K562 (cell line): ENCODE data around the gene PDK1. TPM values are rescaled to one million over a fixed set of nuclear protein-coding genes. Genes with fewer than 3 reads are reported as not detected.

ENCODE experiments used
- ARID1B ChIP-seq: fragments of 450-650 bp; IDR thresholded peaks from 2 replicates; pipeline ENCODE4 v1.6.1; 2016; ENCODE audit warnings: antibody characterized with exemption, mild to moderate bottlenecking, inconsistent platforms
- ARNT ChIP-seq, 2 experiments: fragments of 450-650 bp; IDR thresholded peaks; 2 replicates each; pipeline ENCODE4 v1.6.1; 2016; ENCODE audit warnings: mild to moderate bottlenecking in 1 of 2
- E2F6 ChIP-seq, 2 experiments: IDR thresholded peaks; 2 replicates each; pipeline ENCODE4 v1.6.1; 2011; ENCODE audit warnings: borderline replicate concordance in 1 of 2, control low read depth in 1 of 2, low read depth in 1 of 2, low read length in 1 of 2, mild to moderate bottlenecking in 1 of 2, mixed read lengths in 1 of 2, moderate library complexity in 1 of 2; ENCODE audit not compliant: insufficient read depth in 1 of 2, insufficient read length in 1 of 2, poor library complexity in 1 of 2, severe bottlenecking in 1 of 2; ENCODE audit errors: extremely low read depth in 1 of 2
- EGR1 ChIP-seq: fragments of 450-650 bp; conservative IDR thresholded peaks from 2 replicates; pipeline ENCODE4 v1.6.1; 2017; ENCODE audit warnings: mild to moderate bottlenecking
- EP400 ChIP-seq: fragments of 450-650 bp; IDR thresholded peaks from 2 replicates; pipeline ENCODE4 v1.6.1; 2017; ENCODE audit warnings: antibody characterized with exemption, mild to moderate bottlenecking, moderate library complexity
- FOXA3 ChIP-seq, 2 experiments: fragments of 450-650 bp in 1 of 2; sonication (generic) in 1 of 2; formaldehyde crosslinking; IDR thresholded peaks in 1 of 2; conservative IDR thresholded peaks in 1 of 2; 2 replicates each; pipeline versions ENCODE4 v1.4.0 to v1.8.0; 2020 to 2022; ENCODE audit warnings: mild to moderate bottlenecking in 2 of 2, missing genetic modification reagents in 1 of 2
- FOXP4 ChIP-seq: sonication (generic); formaldehyde crosslinking; IDR thresholded peaks from 2 replicates; pipeline ENCODE4 v1.8.0; 2022; ENCODE audit warnings: mild to moderate bottlenecking, missing genetic modification reagents, borderline replicate concordance
- HDAC1 ChIP-seq, 2 experiments: fragments of 450-650 bp; IDR thresholded peaks; 2 replicates each; pipeline ENCODE4 v1.6.1; 2016 to 2017; ENCODE audit warnings: inconsistent platforms in 1 of 2, mild to moderate bottlenecking in 1 of 2, moderate library complexity in 1 of 2
- HDAC2 ChIP-seq: fragments of 450-650 bp; IDR thresholded peaks from 2 replicates; pipeline ENCODE4 v1.6.1; 2016; ENCODE audit warnings: mild to moderate bottlenecking
- NCOA4 ChIP-seq: fragments of 450-650 bp; IDR thresholded peaks from 2 replicates; pipeline ENCODE4 v1.6.1; 2018; ENCODE audit warnings: mild to moderate bottlenecking; ENCODE audit not compliant: partially characterized antibody
- NCOA6 ChIP-seq: fragments of 450-650 bp; IDR thresholded peaks from 2 replicates; pipeline ENCODE4 v1.6.1; 2017; ENCODE audit warnings: mild to moderate bottlenecking
- PHF20 ChIP-seq: fragments of 450-650 bp; IDR thresholded peaks from 2 replicates; pipeline ENCODE4 v1.6.1; 2018; ENCODE audit not compliant: partially characterized antibody
- SAP30 ChIP-seq: fragments of 200-600 bp; sonication (generic); IDR thresholded peaks from 2 replicates; pipeline ENCODE4 v1.6.1; 2012; ENCODE audit warnings: borderline replicate concordance, low read depth, mild to moderate bottlenecking, moderate library complexity, low read length, control low read depth, inconsistent platforms; ENCODE audit not compliant: insufficient read depth, poor library complexity, severe bottlenecking
- SP2 ChIP-seq: IDR thresholded peaks from 2 replicates; pipeline ENCODE4 v1.6.1; 2011; ENCODE audit warnings: mild to moderate bottlenecking, low read depth, low read length, moderate library complexity; ENCODE audit not compliant: poor library complexity, severe bottlenecking; ENCODE audit errors: extremely low read depth
- SRF ChIP-seq, 2 experiments: fragments of 250-450, 450-650 bp in 1 of 2; sonication (Bioruptor Pico) in 1 of 2; sonication (generic) in 1 of 2; formaldehyde crosslinking; IDR thresholded peaks; 2 replicates each; pipeline versions ENCODE4 v1.5.0 to v1.5.1; 2020 to 2022; ENCODE audit warnings: mild to moderate bottlenecking in 1 of 2, missing genetic modification reagents in 1 of 2
- TFAP4 ChIP-seq: sonication (generic); formaldehyde crosslinking; IDR thresholded peaks from 2 replicates; pipeline ENCODE4 v1.8.0; 2022; ENCODE audit warnings: missing genetic modification reagents, mild to moderate bottlenecking, moderate library complexity, borderline replicate concordance
- ZNF431 ChIP-seq: sonication (generic); formaldehyde crosslinking; IDR thresholded peaks from 2 replicates; pipeline ENCODE4 v1.8.0; 2022; ENCODE audit warnings: mild to moderate bottlenecking, missing genetic modification reagents
- ZNF511 ChIP-seq: sonication (generic); formaldehyde crosslinking; IDR thresholded peaks from 2 replicates; pipeline ENCODE4 v1.8.0; 2022; ENCODE audit warnings: mild to moderate bottlenecking, missing genetic modification reagents
- ZNF695 ChIP-seq: fragments of 450-650 bp; formaldehyde crosslinking; IDR thresholded peaks from 2 replicates; pipeline ENCODE4 v1.4.0; 2020; ENCODE audit warnings: mild to moderate bottlenecking, moderate library complexity
- polyA plus RNA-seq, 8 experiments: library from polyadenylated mRNA; depleted of rRNA in 4 of 8; stranded (reverse) in 5 of 8; unstranded in 3 of 8; fragments of >200 nt; fragmentation: Nextera tagmentation in 2 of 8; fragmentation: Illumina TruSeq in 1 of 8; extraction: Ambion mirVana in 2 of 8; extraction: Trizol in 1 of 8; gene quantifications; 2 replicates each; pipeline versions ENCODE4 v1.2.1 to v1.2.3, GENCODE V29; 2011 to 2014; ENCODE audit warnings: inconsistent platforms in 1 of 8, missing spikeins in 1 of 8
- total RNA-seq, 7 experiments: library from RNA; depleted of rRNA in 6 of 7; stranded (reverse); fragments of >200 nt in 6 of 7; fragmentation: Illumina TruSeq in 2 of 7; extraction: Trizol in 2 of 7; gene quantifications; 2 replicates each; pipeline versions ENCODE4 v1.2.1 to v1.2.3, GENCODE V29; 2011 to 2021; ENCODE audit warnings: low replicate concordance in 1 of 7
- TF ChIP-seq, protein P1 (sequence below): fragments of 450-650 bp; formaldehyde crosslinking; IDR thresholded peaks from 2 replicates; pipeline ENCODE4 v1.4.0; 2020; ENCODE audit warnings: mild to moderate bottlenecking, moderate library complexity

Gene PDK1
- total and polyA plus RNA-seq, 9 of the 15 experiments (the other 6 are each of a cell fraction or from before 2014, with no cell fraction given), result 3.5 to 176 (median 13.9) TPM

DNA sequence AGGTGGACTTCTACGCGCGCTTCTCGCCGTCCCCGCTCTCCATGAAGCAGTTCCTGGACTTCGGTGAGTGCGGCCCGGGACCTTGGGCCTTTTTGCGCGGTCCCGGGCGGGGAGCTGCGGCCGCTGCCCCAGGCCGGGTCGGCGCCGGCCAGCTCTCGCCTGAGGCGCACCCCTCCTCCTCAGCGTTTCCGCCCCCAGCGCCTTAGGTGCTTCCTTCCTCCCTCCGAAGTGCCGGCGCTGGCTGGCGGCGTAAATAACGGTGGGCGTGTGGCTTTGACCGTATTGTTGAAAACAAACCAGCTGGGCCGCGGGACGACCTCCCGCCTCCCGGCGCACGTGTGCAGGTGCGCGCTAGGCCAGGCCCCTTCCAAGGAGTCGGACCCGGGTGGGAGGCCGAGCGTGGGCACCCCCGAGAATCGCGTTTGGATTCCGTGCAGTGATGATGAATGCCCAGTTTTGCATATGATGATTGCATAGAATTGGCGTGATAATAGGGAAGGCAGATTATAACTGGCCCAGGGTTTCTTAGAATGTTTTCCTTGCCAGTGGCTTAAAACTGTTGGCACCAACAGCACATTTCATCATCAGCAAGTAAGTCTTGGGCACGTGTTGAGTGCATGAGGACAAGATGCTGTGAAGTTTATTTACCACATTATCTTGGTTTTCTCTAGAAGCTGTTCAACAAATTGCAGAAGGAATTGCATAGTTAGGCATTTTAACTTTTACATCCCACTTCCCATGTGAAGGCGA lies 569 bp downstream of the PDK1 start (continued):
- TF ChIP-seq TFAP4 (CRISPR knock-in tag) (peak; percentile 93), EGR1 (peak; percentile 76), SAP30 (peak; percentile 96), ZNF431 (CRISPR knock-in tag) (no peak; the same call in 1 of the 2 replicates), ZNF511 (CRISPR knock-in tag) (no peak; the same call in 1 of the 2 replicates), HDAC2 (peak; percentile 34; the same call in 1 of the 2 replicates), ZNF695 (CRISPR knock-in tag) (0 out of 2 replicates have a peak, but pooled peaks have one; percentile 59), SP2 (no peak), ARNT (IDR thresholded peaks at IDR 0.05) (no peak), FOXP4 (CRISPR knock-in tag) (peak; percentile 66; the same call in 1 of the 2 replicates), NCOA6 (no peak), EP400 (peak; percentile 65), FOXA3 (CRISPR knock-in tag; conservative IDR thresholded peaks at IDR 0.05 in 1 of 2, IDR thresholded peaks at IDR 0.05 in 1 of 2) (0 out of 4 replicates have a peak, but pooled peaks of 1 of the 2 experiments have one; percentile 7), PHF20 (peak; percentile 40), NCOA4 (no peak), E2F6 (IDR thresholded peaks at IDR 0.05; ENCODE audit: borderline replicate concordance in 1 of 2, extremely low read depth in 1 of 2, insufficient read depth in 1 of 2, insufficient read length in 1 of 2, low read depth in 1 of 2, low read length in 1 of 2, poor library complexity in 1 of 2, severe bottlenecking in 1 of 2) (peak; percentile 67 to 84), ARID1B (no peak), HDAC1 (IDR thresholded peaks at IDR 0.05) (peak in 1 of 2 experiments; percentile 91; a peak in 2 of 4 replicates), SRF (CRISPR knock-in tag; IDR thresholded peaks at IDR 0.05) (peak in 1 of 2 experiments; percentile 63; a peak in 2 of 4 replicates)
- TF ChIP-seq, protein P1, sequence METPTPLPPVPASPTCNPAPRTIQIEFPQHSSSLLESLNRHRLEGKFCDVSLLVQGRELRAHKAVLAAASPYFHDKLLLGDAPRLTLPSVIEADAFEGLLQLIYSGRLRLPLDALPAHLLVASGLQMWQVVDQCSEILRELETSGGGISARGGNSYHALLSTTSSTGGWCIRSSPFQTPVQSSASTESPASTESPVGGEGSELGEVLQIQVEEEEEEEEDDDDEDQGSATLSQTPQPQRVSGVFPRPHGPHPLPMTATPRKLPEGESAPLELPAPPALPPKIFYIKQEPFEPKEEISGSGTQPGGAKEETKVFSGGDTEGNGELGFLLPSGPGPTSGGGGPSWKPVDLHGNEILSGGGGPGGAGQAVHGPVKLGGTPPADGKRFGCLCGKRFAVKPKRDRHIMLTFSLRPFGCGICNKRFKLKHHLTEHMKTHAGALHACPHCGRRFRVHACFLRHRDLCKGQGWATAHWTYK (CRISPR knock-in tag), result peak; percentile 85
